ENCODE measurements around the gene LRRFIP1. TPM values are rescaled to one million over a fixed set of nuclear protein-coding genes. Genes with fewer than 3 reads are reported as not detected.

Gene LRRFIP1
- total and polyA plus RNA-seq, 2 of the 13 experiments (the other 11 are each of a cell fraction or from before 2014, with no cell fraction given): 15.9 to 40.5 TPM

DNA sequence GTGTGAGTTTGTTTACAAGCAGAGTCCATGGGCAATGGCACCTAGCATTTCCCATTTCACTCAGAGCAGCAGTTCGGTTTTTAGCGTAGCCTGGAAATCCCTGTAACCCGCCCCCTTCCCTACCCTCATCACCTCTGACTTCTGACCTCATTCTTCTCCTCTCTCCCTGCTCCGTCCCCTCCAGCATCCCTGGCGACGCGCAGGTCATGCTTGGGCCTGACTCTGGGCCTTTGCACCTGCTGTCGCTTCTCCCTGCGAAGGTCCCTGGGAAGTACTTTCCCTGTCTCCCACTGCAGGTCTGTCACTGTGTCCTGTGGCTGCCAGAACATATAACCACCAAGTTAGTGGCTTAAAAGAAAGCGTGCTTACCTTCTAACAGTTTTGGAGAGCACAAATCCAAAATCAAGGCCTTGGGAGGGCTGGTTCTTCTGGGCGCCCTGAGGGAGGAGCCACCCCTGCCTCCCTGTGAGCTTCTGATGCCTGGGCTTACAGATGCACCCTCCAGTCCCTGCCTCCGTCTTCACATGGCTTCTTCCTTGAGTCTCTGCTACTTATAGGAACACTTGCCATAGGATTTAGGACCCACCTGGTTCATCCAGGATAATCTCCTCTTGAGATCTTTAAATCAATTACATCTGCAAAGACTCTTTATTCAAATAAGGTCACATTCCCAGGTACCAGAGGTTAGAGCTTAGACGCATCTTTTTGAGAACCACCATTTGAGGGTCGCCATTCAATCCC is 28.7 kb upstream of the LRRFIP1 start (continued):
- TF ChIP-seq CEBPB (IDR thresholded peaks at IDR 0.05; ENCODE audit: borderline replicate concordance, low read depth, low read length) (no peak), IKZF4 (CRISPR knock-in tag; IDR thresholded peaks at IDR 0.05; ENCODE audit: borderline replicate concordance, low read depth, not compliant biosample characterization) (no peak), SETDB1 (CRISPR knock-in tag; IDR thresholded peaks at IDR 0.05; ENCODE audit: borderline replicate concordance) (no peak), ZKSCAN1 (IDR thresholded peaks at IDR 0.05; ENCODE audit: low read length) (no peak), RFXANK (CRISPR knock-in tag; IDR thresholded peaks at IDR 0.05) (no peak), ZNF605 (CRISPR knock-in tag; IDR thresholded peaks at IDR 0.05) (no peak), DDIT3 (CRISPR knock-in tag; IDR thresholded peaks at IDR 0.05) (no peak), ZNF574 (CRISPR knock-in tag; IDR thresholded peaks at IDR 0.05) (0 out of 2 replicates have a peak, but pooled peaks have one; percentile 27), EZH2 (conservative IDR thresholded peaks at IDR 0.05; ENCODE audit: low read depth, low read length) (no peak), RARG (CRISPR knock-in tag; IDR thresholded peaks at IDR 0.05; ENCODE audit: low read depth) (no peak), ZMYM4 (CRISPR knock-in tag; IDR thresholded peaks at IDR 0.05) (no peak), ATF2 (CRISPR knock-in tag; IDR thresholded peaks at IDR 0.05) (no peak), MEF2D (CRISPR knock-in tag; IDR thresholded peaks at IDR 0.05) (0 out of 2 replicates have a peak, but pooled peaks have one; percentile 15), FIP1L1 (IDR thresholded peaks at IDR 0.05; ENCODE audit: borderline replicate concordance, insufficient read depth, low read depth, low read length) (no peak), ZNF558 (CRISPR knock-in tag; IDR thresholded peaks at IDR 0.05; ENCODE audit: borderline replicate concordance) (0 out of 2 replicates have a peak, but pooled peaks have one; percentile 25), ZNF781 (CRISPR knock-in tag; IDR thresholded peaks at IDR 0.05; ENCODE audit: borderline replicate concordance, not compliant biosample characterization) (no peak), NCOR1 (IDR thresholded peaks at IDR 0.05; ENCODE audit: borderline replicate concordance, low read length) (no peak), ZNF274 (CRISPR knock-in tag; IDR thresholded peaks at IDR 0.05) (no peak), ZBTB38 (CRISPR knock-in tag; IDR thresholded peaks at IDR 0.05) (peak; percentile 75), ZNF839 (CRISPR knock-in tag; IDR thresholded peaks at IDR 0.05; ENCODE audit: borderline replicate concordance) (no peak), KAT2B (IDR thresholded peaks at IDR 0.05; ENCODE audit: borderline replicate concordance, low read depth, low read length) (no peak)
- TF ChIP-seq, protein P1, sequence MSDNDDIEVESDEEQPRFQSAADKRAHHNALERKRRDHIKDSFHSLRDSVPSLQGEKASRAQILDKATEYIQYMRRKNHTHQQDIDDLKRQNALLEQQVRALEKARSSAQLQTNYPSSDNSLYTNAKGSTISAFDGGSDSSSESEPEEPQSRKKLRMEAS (IDR thresholded peaks at IDR 0.05): 0 out of 2 replicates have a peak, but pooled peaks have one; percentile 41
- TF ChIP-seq, protein P2, sequence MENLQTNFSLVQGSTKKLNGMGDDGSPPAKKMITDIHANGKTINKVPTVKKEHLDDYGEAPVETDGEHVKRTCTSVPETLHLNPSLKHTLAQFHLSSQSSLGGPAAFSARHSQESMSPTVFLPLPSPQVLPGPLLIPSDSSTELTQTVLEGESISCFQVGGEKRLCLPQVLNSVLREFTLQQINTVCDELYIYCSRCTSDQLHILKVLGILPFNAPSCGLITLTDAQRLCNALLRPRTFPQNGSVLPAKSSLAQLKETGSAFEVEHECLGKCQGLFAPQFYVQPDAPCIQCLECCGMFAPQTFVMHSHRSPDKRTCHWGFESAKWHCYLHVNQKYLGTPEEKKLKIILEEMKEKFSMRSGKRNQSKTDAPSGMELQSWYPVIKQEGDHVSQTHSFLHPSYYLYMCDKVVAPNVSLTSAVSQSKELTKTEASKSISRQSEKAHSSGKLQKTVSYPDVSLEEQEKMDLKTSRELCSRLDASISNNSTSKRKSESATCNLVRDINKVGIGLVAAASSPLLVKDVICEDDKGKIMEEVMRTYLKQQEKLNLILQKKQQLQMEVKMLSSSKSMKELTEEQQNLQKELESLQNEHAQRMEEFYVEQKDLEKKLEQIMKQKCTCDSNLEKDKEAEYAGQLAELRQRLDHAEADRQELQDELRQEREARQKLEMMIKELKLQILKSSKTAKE (CRISPR knock-in tag; IDR thresholded peaks at IDR 0.05; ENCODE audit: borderline replicate concordance): no peak

Data from HepG2 (cell line).